ENCODE results near the gene RFTN2.

The RFTN2 gene

DNA sequence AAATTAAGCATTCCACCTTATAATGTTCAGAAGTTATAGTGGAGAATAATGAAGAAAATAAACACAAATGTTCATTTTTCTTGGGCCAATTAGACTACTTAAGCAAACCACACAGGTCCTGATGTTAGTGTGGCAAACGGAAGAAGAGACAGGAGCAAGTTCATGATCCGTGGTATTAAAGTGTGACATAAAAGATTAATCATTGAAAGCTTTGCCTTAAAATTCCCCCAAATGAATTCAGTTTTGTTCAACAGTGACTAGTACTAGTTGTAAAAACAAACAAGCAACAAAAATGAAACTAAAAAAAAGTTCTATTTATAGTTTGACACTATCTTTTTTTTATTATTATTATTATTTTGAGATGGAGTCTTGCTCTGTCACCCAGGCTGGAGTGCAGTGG, 73.7 kb downstream of the RFTN2 start:
- Histone ChIP-seq H3K4me3 (ENCODE audit: low read depth, low read length) (no peak overlapping the region), H3K27me3 (no peaks in the 10 kb centered on the region), H3K9me3 (peaks cover 5% of the 10 kb centered on the region; the same call in 1 of the 2 replicates), H3K4me1 (no peaks in the 10 kb centered on the region), H3K36me3 (no peaks in the 10 kb centered on the region)
- TF ChIP-seq CTCF (IDR thresholded peaks at IDR 0.05; ENCODE audit: low read depth, low read length), result no peak
- no peak for DNase-seq

GRCh38 chr2:197600306-197600705, 75.1 kb downstream of the RFTN2 start:
- Histone ChIP-seq H3K4me1 (no peaks in the 10 kb centered on the region), H3K36me3 (no peaks in the 10 kb centered on the region), H3K27me3 (no peaks in the 10 kb centered on the region), H3K4me3 (ENCODE audit: low read depth, low read length) (no peak overlapping the region), H3K9me3 (peaks cover 5% of the 10 kb centered on the region; the same call in 1 of the 2 replicates)
- DNase-seq, result no peak
- TF ChIP-seq CTCF (IDR thresholded peaks at IDR 0.05; ENCODE audit: low read depth, low read length), result no peak

DNA sequence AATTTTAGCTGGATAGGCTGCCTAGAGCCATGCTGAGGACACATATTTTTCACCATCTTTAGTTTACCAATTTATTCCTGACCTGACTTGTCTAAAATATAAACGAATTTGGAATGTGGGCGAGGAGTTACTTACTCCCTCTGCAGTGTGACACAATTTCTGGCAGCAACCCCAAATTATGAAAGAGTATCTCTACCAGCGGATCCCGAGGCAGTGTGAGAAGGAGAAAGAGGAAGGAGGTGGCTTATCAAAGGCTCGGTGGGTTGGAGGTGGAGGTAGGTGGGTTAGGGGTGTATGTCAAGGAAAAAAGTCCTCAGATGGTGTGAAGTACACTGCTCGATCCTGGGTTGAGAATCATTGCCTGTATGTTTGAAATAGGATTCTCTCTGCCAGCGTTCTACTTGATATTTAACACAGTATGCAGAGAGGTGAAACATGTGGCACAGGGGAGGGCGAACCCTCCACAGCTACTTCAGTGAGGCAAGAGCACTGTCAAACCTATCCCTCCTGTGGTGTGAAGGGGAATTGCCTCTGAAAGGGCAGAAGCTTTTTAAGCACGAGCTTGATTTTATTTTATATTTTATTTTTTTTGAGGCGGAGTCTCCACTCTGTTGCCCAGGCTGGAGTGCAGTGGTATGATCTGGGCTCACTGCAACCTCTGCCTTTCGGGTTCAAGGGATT, 76.0 kb downstream of the RFTN2 start:
- peak; percentile 33 for DNase-seq
- no peak overlapping the region for H3K4me3 ChIP-seq (ENCODE audit: low read depth, low read length)

DNA sequence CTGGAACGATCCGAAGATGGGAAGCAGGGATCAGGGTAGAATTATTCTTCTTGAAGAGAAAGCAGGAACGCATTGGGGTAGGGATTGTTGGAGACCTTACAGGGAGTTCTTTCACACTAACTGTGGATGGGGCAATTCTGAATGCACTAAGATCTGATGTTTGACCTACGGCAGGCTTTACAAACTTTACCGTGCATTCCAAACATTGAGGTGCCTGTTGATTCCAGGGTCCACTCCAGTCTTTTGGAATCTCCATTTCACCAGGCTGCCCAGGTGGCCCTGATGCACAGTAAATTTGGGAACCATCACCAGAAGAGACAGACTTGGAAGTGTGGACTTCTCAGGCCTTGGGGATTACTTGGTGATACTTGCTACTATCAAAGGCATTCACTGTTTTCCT, 76.9 kb downstream of the RFTN2 start:
- Histone ChIP-seq H3K27me3 (no peaks in the 10 kb centered on the region), H3K9me3 (peaks cover 5% of the 10 kb centered on the region; the same call in 1 of the 2 replicates), H3K4me1 (no peaks in the 10 kb centered on the region), H3K4me3 (ENCODE audit: low read depth, low read length) (no peak overlapping the region), H3K36me3 (no peaks in the 10 kb centered on the region)
- no peak for DNase-seq
- no peak for TF ChIP-seq CTCF (IDR thresholded peaks at IDR 0.05; ENCODE audit: low read depth, low read length)

More for the DNA sequence above, 76.0 kb downstream of the RFTN2 start:
- peak; percentile 50 for TF ChIP-seq CTCF (IDR thresholded peaks at IDR 0.05; ENCODE audit: low read depth, low read length)
- H3K27me3 ChIP-seq, result no peaks in the 10 kb centered on the region
- H3K36me3 ChIP-seq, result no peaks in the 10 kb centered on the region
- peaks cover 5% of the 10 kb centered on the region; the same call in 1 of the 2 replicates for H3K9me3 ChIP-seq
- H3K4me1 ChIP-seq, result no peaks in the 10 kb centered on the region

DNA sequence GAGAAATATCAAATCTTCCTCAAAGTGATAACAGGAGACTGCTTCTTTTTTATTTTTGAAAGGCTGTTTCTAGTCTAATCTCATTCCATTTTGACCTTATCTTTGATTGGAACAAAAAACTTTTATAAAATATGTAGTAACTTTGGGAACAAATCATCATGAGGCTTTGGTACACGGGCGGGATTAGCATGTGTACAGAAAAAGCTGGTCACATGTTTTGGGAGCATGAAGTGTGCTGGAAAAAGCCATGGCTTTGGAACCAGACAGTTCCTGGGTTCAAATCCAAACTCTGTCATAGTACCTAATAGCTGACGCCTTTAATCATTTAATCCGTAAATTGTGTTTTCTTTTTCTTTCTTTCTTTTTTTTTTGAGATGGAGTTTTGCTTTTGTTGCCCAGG, 78.2 kb downstream of the RFTN2 start:
- H3K36me3 ChIP-seq, result no peaks in the 10 kb centered on the region
- no peak overlapping the region for H3K4me3 ChIP-seq (ENCODE audit: low read depth, low read length)
- no peaks in the 10 kb centered on the region; the same call in 1 of the 2 replicates for H3K9me3 ChIP-seq
- DNase-seq, result no peak
- no peak for TF ChIP-seq CTCF (IDR thresholded peaks at IDR 0.05; ENCODE audit: low read depth, low read length)
- no peaks in the 10 kb centered on the region for H3K27me3 ChIP-seq
- no peaks in the 10 kb centered on the region for H3K4me1 ChIP-seq

DNA sequence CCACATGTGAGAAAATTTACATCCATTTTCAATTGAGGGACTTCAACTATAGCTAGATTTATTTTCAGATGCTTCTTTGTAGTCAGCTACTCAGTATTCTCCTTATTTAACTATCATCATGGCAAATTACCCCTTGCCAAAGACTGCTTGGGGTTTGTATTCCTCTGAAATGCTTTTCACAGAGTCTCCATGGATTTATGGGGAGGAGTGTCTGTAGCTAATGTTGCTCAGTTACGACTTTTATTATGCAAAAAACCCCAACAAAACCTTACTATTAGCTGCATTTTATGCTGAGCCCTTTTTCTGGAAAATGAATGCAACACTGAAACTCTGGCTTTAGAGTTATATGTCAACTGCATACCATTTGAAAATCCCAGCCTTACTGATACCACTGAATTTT, 78.6 kb downstream of the RFTN2 start:
- TF ChIP-seq CTCF (IDR thresholded peaks at IDR 0.05; ENCODE audit: low read depth, low read length), result no peak
- H3K36me3 ChIP-seq, result no peaks in the 10 kb centered on the region
- no peaks in the 10 kb centered on the region for H3K4me1 ChIP-seq
- H3K4me3 ChIP-seq (ENCODE audit: low read depth, low read length), result no peak overlapping the region
- H3K27me3 ChIP-seq, result no peaks in the 10 kb centered on the region
- no peaks in the 10 kb centered on the region; the same call in 1 of the 2 replicates for H3K9me3 ChIP-seq
- no peak for DNase-seq

Measured in BE2C (cell line).